Measurements from ENCODE around the gene MUTYH.

- TF ChIP-seq ZNF671 (CRISPR knock-in tag; IDR thresholded peaks at IDR 0.05) (no peak), ZBTB21 (CRISPR knock-in tag; IDR thresholded peaks at IDR 0.05; ENCODE audit: borderline replicate concordance) (no peak), SP1 (CRISPR knock-in tag; conservative IDR thresholded peaks at IDR 0.05) (no peak), AR (CRISPR knock-in tag; IDR thresholded peaks at IDR 0.05) (no peak), NFATC4 (CRISPR knock-in tag; IDR thresholded peaks at IDR 0.05) (no peak), FOXJ3 (CRISPR knock-in tag; IDR thresholded peaks at IDR 0.05; ENCODE audit: borderline replicate concordance) (no peak), GABPB1 (CRISPR knock-in tag; IDR thresholded peaks at IDR 0.05) (no peak), TEAD4 (CRISPR knock-in tag; IDR thresholded peaks at IDR 0.05) (no peak), MAX (CRISPR knock-in tag; IDR thresholded peaks at IDR 0.05) (no peak)
- TF ChIP-seq, protein P1, sequence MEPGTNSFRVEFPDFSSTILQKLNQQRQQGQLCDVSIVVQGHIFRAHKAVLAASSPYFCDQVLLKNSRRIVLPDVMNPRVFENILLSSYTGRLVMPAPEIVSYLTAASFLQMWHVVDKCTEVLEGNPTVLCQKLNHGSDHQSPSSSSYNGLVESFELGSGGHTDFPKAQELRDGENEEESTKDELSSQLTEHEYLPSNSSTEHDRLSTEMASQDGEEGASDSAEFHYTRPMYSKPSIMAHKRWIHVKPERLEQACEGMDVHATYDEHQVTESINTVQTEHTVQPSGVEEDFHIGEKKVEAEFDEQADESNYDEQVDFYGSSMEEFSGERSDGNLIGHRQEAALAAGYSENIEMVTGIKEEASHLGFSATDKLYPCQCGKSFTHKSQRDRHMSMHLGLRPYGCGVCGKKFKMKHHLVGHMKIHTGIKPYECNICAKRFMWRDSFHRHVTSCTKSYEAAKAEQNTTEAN (CRISPR knock-in tag; IDR thresholded peaks at IDR 0.05) = no peak
- TF ChIP-seq, protein P2, sequence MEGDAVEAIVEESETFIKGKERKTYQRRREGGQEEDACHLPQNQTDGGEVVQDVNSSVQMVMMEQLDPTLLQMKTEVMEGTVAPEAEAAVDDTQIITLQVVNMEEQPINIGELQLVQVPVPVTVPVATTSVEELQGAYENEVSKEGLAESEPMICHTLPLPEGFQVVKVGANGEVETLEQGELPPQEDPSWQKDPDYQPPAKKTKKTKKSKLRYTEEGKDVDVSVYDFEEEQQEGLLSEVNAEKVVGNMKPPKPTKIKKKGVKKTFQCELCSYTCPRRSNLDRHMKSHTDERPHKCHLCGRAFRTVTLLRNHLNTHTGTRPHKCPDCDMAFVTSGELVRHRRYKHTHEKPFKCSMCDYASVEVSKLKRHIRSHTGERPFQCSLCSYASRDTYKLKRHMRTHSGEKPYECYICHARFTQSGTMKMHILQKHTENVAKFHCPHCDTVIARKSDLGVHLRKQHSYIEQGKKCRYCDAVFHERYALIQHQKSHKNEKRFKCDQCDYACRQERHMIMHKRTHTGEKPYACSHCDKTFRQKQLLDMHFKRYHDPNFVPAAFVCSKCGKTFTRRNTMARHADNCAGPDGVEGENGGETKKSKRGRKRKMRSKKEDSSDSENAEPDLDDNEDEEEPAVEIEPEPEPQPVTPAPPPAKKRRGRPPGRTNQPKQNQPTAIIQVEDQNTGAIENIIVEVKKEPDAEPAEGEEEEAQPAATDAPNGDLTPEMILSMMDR (IDR thresholded peaks at IDR 0.05) = no peak
- TF ChIP-seq, protein P3, sequence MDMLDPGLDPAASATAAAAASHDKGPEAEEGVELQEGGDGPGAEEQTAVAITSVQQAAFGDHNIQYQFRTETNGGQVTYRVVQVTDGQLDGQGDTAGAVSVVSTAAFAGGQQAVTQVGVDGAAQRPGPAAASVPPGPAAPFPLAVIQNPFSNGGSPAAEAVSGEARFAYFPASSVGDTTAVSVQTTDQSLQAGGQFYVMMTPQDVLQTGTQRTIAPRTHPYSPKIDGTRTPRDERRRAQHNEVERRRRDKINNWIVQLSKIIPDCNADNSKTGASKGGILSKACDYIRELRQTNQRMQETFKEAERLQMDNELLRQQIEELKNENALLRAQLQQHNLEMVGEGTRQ (CRISPR knock-in tag; IDR thresholded peaks at IDR 0.05) = no peak
These were observed 35.7 kb downstream of the MUTYH start for GRCh38 chr1:45304311-45305081.

Data from WTC11 (cell line).